ENCODE measurements around the gene EMCN. TPM values are rescaled to one million over a fixed set of nuclear protein-coding genes. Genes with fewer than 3 reads are reported as not detected.

The EMCN gene
- total RNA-seq, 6 donors from 2014 or later = 14.7 to 49.6 (median 36.4) TPM

DNA sequence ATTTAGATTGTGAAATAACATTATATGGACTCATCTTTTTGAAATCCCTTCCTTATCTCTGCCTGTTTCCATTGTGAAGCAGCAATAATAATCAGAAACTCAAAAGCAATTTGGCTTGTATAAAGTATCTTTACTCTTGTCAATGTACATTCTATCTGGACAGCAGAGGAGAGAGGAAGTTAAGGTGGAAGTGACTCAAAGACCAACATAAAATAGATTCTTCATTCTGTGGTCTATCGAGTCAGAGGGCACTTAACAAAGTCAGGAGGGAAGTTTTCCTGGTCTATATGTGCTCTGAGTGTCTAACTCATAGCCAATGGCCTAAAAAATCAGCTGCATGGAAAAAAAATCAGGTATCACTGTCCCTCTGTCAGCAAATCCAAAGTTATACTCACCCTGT lies 155.5 kb downstream of the EMCN start:
- DNase-seq (no peak), ATAC-seq (ENCODE audit: low FRiP score in 2 of 2) (no peak)
- TF ChIP-seq, protein P1, sequence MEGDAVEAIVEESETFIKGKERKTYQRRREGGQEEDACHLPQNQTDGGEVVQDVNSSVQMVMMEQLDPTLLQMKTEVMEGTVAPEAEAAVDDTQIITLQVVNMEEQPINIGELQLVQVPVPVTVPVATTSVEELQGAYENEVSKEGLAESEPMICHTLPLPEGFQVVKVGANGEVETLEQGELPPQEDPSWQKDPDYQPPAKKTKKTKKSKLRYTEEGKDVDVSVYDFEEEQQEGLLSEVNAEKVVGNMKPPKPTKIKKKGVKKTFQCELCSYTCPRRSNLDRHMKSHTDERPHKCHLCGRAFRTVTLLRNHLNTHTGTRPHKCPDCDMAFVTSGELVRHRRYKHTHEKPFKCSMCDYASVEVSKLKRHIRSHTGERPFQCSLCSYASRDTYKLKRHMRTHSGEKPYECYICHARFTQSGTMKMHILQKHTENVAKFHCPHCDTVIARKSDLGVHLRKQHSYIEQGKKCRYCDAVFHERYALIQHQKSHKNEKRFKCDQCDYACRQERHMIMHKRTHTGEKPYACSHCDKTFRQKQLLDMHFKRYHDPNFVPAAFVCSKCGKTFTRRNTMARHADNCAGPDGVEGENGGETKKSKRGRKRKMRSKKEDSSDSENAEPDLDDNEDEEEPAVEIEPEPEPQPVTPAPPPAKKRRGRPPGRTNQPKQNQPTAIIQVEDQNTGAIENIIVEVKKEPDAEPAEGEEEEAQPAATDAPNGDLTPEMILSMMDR (IDR thresholded peaks at IDR 0.05) = no peak
- TF ChIP-seq POLR2A (IDR thresholded peaks at IDR 0.05) (no peak), POLR2AphosphoS5 (IDR thresholded peaks at IDR 0.05) (no peak), EP300 (IDR thresholded peaks at IDR 0.05) (no peak)
- H3K9me3 ChIP-seq = peaks cover 0 to 7% (median 4%) of the 10 kb centered on the region in 4 donors
- no peaks in the 10 kb centered on the region for H3K4me1 ChIP-seq
- no peak overlapping the region for H3K4me3 ChIP-seq
- H3K27ac ChIP-seq = no peak overlapping the region
- WGBS, 2 donors = 40 to 70% methylated on average over 1 of the region's 1 CpG
- no peaks in the 10 kb centered on the region for H3K36me3 ChIP-seq
- H3K27me3 ChIP-seq = no peaks in the 10 kb centered on the region

DNA sequence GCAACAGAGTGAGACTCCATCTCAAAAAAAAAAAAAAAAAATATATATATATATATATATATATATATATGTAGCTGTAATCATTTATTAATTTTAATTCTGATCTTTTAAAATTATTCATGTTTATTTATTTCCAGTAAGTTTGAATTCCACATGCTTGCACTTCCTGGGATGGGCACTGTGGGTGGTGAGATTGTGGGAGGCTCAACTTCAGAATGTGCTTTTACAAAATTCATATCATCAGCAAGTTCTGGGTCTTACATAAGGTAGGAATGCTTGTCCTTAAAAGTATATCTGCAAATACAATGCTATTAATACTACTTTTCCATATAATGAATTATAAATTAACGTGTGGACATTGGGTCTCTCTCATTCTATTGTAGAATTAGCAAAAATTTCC lies 156.5 kb downstream of the EMCN start:
- DNase-seq (no peak), ATAC-seq (ENCODE audit: low FRiP score in 2 of 2) (no peak)
- Histone ChIP-seq H3K4me3 (no peak overlapping the region), H3K36me3 (no peaks in the 10 kb centered on the region), H3K27me3 (no peaks in the 10 kb centered on the region), H3K9me3 (peaks cover 0 to 15% (median 5%) of the 10 kb centered on the region in 4 donors), H3K4me1 (no peaks in the 10 kb centered on the region), H3K27ac (no peak overlapping the region)
- 92 to 93% methylated on average over 1 of the region's 1 CpG for WGBS, 2 donors
- TF ChIP-seq POLR2AphosphoS5 (IDR thresholded peaks at IDR 0.05) = no peak
- TF ChIP-seq, protein P1 (IDR thresholded peaks at IDR 0.05) = no peak
- TF ChIP-seq POLR2A (IDR thresholded peaks at IDR 0.05) = no peak
- TF ChIP-seq EP300 (IDR thresholded peaks at IDR 0.05) = no peak

DNA sequence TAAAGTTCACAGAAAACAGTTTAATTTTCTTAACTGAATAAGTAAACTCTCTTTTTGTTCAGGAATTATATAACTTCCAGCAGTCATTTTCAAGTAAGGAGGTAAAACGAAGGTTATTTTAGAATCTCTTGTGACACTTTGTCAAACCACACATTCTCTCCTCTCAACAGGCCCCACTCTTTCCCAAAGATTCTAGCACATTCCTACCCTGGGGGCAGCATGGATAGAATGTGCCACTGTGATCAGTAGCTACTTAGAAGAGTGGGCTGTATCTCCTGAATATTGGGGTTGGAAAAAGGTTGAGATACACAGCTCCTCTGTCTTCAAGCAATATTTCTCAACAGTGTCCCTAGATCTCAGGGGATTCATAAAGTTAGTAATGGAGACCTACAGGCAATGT lies 157.6 kb downstream of the EMCN start:
- Histone ChIP-seq H3K9me3 (peaks cover 0 to 17% (median 5%) of the 10 kb centered on the region in 4 donors), H3K4me1 (no peaks in the 10 kb centered on the region), H3K4me3 (no peak overlapping the region), H3K36me3 (no peaks in the 10 kb centered on the region), H3K27ac (no peak overlapping the region), H3K27me3 (no peaks in the 10 kb centered on the region)
- DNase-seq (no peak), ATAC-seq (ENCODE audit: low FRiP score in 2 of 2) (no peak)
- no peak for TF ChIP-seq EP300 (IDR thresholded peaks at IDR 0.05)
- TF ChIP-seq POLR2AphosphoS5 (IDR thresholded peaks at IDR 0.05) = no peak
- TF ChIP-seq POLR2A (IDR thresholded peaks at IDR 0.05) = no peak
- TF ChIP-seq, protein P1 (IDR thresholded peaks at IDR 0.05) = no peak
- 56 to 77% methylated on average over 1 of the region's 1 CpG for WGBS, 2 donors

DNA sequence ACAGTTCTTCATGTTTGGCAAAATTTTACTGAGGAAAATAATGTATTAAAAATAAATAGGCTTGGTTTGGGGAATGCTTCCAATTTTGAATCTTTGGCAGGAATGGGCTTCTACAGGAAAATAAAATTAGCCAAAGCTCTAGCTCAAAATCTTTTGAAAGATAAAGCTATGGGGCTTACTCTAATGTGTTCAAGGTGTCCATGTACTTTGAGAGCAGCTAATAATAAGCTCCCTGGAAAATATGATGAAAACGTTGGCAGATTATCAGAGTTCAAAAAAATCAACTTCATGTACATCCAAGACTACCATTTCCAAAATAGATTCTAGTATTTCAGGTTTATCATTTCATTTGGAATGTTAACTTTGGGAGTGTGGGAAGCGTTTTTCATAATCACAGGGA lies 158.4 kb downstream of the EMCN start:
- TF ChIP-seq POLR2AphosphoS5 (IDR thresholded peaks at IDR 0.05) (no peak), POLR2A (IDR thresholded peaks at IDR 0.05) (no peak), EP300 (IDR thresholded peaks at IDR 0.05) (no peak)
- TF ChIP-seq, protein P1 (IDR thresholded peaks at IDR 0.05) = no peak
- Histone ChIP-seq H3K9me3 (peaks cover 0 to 17% (median 5%) of the 10 kb centered on the region in 4 donors), H3K4me1 (no peaks in the 10 kb centered on the region), H3K27me3 (no peaks in the 10 kb centered on the region), H3K27ac (no peak overlapping the region), H3K4me3 (no peak overlapping the region), H3K36me3 (no peaks in the 10 kb centered on the region)
- no peak for ATAC-seq (ENCODE audit: low FRiP score in 2 of 2)
- 58 to 82% methylated on average over 2 of the region's 2 CpGs for WGBS, 2 donors
- no peak for DNase-seq

DNA sequence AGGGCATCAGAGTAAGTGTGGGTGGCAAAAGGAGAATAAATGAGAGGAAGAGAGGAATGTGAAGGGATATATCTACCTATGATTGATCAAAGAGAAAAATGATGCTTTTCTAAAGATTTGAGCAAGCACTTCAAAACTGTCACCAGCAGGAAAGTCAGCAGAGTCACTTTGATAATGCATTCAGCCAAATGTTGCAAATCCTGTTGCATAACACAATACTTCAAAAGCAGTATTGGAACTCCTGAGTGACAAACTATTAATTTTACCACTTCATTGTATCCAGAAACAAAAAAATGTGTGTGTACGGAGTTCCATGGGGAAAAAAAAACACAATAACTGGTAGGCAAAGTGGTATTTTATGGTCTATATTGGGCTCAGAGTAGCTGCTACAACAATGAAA lies 160.3 kb downstream of the EMCN start:
- ATAC-seq (ENCODE audit: low FRiP score in 2 of 2) = no peak
- 91 to 94% methylated on average over 1 of the region's 1 CpG for WGBS, 2 donors

More for the DNA sequence above, 160.3 kb downstream of the EMCN start:
- TF ChIP-seq, protein P1 (IDR thresholded peaks at IDR 0.05) = no peak
- TF ChIP-seq EP300 (IDR thresholded peaks at IDR 0.05) = no peak
- TF ChIP-seq POLR2A (IDR thresholded peaks at IDR 0.05) = no peak
- no peak for TF ChIP-seq POLR2AphosphoS5 (IDR thresholded peaks at IDR 0.05)
- no peak overlapping the region for H3K27ac ChIP-seq
- no peaks in the 10 kb centered on the region for H3K27me3 ChIP-seq
- no peaks in the 10 kb centered on the region for H3K4me1 ChIP-seq
- no peak for DNase-seq
- peaks cover 0 to 17% (median 5%) of the 10 kb centered on the region in 4 donors for H3K9me3 ChIP-seq
- H3K36me3 ChIP-seq = no peaks in the 10 kb centered on the region
- H3K4me3 ChIP-seq = no peak overlapping the region
